H4 (cell line): ENCODE results near the gene SLC9A5. TPM values are rescaled to one million over a fixed set of nuclear protein-coding genes. Genes with fewer than 3 reads are reported as not detected.

Experiments used
- DNase-seq: peaks from one replicate; pipeline ENCODE4 v3.0.0-alpha.2; 2015; ENCODE audit warnings: low spot score
- total RNA-seq: library from RNA; depleted of rRNA; stranded (reverse); fragments of >200 nt; shearing (Covaris generic); gene quantifications from 2 replicates; pipeline ENCODE4 v1.2.3, GENCODE V29; 2014; rRNA removed

The SLC9A5 gene
- total RNA-seq, result 0.81 and 1.4 TPM in 2 replicates

GRCh38 chr16:67248401-67249177 lies at the start of gene SLC9A5:
Gene SLC9A5 (plus strand): TSS chr16:67248979. CDS start chr16:67249015, 36 bp downstream.
- no peak for DNase-seq

GRCh38 chr16:67199011-67199807 lies 49.6 kb upstream of the SLC9A5 start, which contains the start of gene ELMO3:
Gene ELMO3 (plus strand): TSS chr16:67199131. CDS start chr16:67199327, 196 bp downstream.
- DNase-seq, result no peak

- no peak for DNase-seq
Observed at GRCh38 chr16:67199808-67200198, 49.0 kb upstream of the SLC9A5 start.

GRCh38 chr16:67200491-67200890 lies 48.3 kb upstream of the SLC9A5 start:
- DNase-seq, result no peak

GRCh38 chr16:67201411-67202345 lies 47.1 kb upstream of the SLC9A5 start:
- no peak for DNase-seq

- DNase-seq, result no peak
Observed at GRCh38 chr16:67202426-67202825, 46.4 kb upstream of the SLC9A5 start.

GRCh38 chr16:67202956-67203493 lies 45.8 kb upstream of the SLC9A5 start:
- no peak for DNase-seq

GRCh38 chr16:67204076-67204475 lies 44.7 kb upstream of the SLC9A5 start:
- no peak for DNase-seq

- DNase-seq, result no peak
Observed at GRCh38 chr16:67206129-67206837, 42.5 kb upstream of the SLC9A5 start.

- no peak for DNase-seq
Observed at GRCh38 chr16:67206838-67207248, 41.9 kb upstream of the SLC9A5 start.

GRCh38 chr16:67207249-67208091 lies 41.3 kb upstream of the SLC9A5 start:
- DNase-seq, result peak; percentile 43

GRCh38 chr16:67208154-67208896 lies 40.5 kb upstream of the SLC9A5 start:
- no peak for DNase-seq

GRCh38 chr16:67209565-67209964 lies 39.2 kb upstream of the SLC9A5 start:
- DNase-seq, result no peak

- no peak for DNase-seq
Observed at GRCh38 chr16:67210069-67210937, 38.5 kb upstream of the SLC9A5 start.

GRCh38 chr16:67211674-67212073 lies 37.1 kb upstream of the SLC9A5 start:
- no peak for DNase-seq

GRCh38 chr16:67212766-67213165 lies 36.0 kb upstream of the SLC9A5 start:
- no peak for DNase-seq

- DNase-seq, result no peak
Observed at GRCh38 chr16:67213197-67214019, 35.4 kb upstream of the SLC9A5 start.
